ENCODE data around the gene ATP11A.
"Not testable (repeated sequence)": the region's sequence is repeated elsewhere in the genome, so short reads cannot be mapped to it uniquely, and the experiment has no call there.

ATP11A gene

DNA sequence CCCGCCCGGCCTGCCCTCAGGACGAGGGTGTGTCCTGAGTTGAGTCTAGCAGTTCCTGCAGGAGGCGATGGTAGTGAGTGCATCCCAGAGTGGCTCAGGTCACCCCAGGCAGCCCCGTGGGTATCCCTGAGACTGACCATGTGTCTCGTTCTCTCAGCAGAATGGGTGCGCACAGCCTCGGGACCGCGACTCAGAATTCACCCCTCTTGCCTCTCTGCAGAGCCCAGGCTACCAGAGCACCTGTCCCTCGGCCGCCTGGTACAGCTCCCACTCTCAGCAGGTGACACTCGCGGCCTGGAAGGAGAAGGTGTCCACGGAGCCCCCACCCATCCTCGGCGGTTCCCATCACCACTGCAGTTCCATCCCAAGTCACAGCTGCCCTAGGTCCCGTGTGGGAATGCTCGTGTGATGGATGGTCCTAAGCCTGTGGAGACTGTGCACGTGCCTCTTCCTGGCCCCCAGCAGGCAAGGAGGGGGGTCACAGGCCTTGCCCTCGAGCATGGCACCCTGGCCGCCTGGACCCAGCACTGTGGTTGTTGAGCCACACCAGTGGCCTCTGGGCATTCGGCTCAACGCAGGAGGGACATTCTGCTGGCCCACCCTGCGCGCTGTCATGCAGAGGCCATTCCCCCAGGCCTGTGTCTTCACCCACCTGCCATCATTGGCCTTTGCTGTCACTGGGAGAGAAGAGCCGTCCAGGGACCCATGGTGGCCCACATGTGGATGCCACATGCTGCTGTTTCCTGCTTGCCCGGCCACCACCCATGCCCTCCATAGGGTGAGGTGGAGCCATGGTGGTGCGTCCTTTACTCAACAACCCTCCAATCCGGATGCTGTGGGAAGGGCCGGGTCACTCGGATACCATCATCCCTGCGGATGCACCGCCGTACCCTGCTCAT lies 192.1 kb downstream of the ATP11A start:
- no peak for DNase-seq (ENCODE audit: low spot score)

DNA sequence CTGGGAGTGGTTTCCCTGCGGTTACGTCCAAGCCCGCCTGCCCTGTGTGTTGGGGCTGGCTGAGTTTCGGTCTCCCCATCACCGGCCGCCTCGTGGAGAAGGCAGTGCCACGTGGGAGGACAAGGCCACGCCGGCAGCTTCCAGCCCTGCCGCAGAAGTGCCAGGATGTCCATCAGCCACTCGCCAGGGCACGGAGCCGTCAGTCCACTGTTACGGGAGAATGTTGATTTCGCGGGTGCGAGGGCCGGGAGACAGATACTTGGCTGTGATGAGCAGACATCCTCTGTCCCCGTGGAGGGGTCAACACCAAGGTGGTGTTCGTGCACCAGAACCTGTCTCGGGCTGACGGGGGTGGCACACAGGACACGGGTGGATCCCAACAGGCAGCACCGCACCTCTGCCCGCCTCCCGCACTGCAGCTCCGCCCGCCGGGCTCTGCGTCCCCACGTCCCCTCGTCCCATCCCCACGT lies 192.8 kb downstream of the ATP11A start:
- DNase-seq (ENCODE audit: low spot score) = no peak

GRCh38 chr13:112883241-112883945 lies 193.6 kb downstream of the ATP11A start:
- DNase-seq (ENCODE audit: low spot score) = no peak

- DNase-seq (ENCODE audit: low spot score) = not testable (repeated sequence)
Observed at GRCh38 chr13:112884700-112885099, 194.9 kb downstream of the ATP11A start.

DNA sequence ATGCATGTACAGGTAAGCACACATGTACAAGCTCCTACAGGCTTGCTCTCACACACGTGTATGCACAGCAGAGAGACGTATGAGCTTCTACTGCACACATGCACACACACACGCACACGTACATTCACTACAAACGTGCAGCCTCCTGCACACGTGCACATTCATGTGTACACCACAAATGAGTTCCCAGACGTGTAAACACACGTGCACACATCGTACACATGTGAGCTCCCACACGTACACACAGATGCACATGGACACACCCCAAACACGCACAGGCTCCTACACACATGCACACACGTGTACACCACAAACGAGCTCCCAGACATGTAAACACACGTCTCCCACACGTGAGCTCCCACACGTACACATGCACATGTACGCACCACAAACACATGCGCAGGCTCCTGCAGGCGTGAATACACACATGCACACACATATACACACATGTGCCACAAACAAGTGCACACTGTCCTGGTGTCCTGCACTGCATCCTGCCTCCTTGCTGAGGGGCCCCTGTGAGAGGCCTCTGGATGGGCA lies 195.5 kb downstream of the ATP11A start:
- DNase-seq (ENCODE audit: low spot score) = no peak

DNA sequence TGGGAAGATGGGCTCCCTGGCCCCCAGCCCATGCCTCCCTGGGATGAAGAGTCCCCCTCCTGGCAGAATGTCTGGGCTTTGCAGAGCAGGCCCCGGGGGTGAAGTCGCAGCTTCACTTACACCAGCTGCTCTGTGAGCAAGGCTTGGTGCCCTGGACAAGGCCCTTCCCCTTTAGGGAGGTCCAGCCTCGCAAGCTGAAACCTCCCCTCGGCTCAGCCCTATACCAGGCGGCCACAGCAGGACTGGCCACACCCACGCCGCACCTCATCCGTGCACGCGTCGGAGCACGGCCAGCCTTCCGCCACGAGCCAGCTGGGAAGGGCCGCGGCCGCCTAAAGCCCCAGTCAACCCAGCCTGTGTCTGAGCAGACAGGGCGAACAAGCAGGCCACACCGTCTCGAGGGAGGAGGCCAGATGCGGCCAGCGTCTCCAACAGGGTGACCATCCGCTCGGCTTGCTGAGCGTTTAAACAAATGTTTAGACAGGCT lies 196.0 kb downstream of the ATP11A start:
- peak; percentile 94 for DNase-seq (ENCODE audit: low spot score)

DNA sequence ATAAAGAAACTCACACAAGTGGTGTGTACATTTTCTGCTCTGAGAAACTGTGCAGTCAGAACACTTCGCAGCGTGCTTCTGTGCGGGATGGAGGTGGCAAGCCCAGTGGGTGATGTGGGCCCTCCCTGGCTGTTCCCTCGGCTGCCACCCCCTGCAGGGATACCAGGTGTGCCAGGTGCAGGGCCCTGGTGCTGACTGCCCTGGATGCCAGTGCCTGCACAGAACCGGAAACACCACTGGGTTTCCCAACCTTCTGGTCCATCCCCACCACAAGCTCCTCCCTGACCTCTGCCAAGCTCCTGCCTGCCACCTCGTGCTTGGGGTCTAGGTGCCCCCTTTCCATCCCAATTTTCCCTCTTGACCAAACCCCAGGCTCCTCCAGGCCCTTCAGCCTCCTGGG lies 197.3 kb downstream of the ATP11A start:
- no peak for DNase-seq (ENCODE audit: low spot score)

GRCh38 chr13:112887557-112887991 lies 197.7 kb downstream of the ATP11A start:
- no peak for DNase-seq (ENCODE audit: low spot score)

DNA sequence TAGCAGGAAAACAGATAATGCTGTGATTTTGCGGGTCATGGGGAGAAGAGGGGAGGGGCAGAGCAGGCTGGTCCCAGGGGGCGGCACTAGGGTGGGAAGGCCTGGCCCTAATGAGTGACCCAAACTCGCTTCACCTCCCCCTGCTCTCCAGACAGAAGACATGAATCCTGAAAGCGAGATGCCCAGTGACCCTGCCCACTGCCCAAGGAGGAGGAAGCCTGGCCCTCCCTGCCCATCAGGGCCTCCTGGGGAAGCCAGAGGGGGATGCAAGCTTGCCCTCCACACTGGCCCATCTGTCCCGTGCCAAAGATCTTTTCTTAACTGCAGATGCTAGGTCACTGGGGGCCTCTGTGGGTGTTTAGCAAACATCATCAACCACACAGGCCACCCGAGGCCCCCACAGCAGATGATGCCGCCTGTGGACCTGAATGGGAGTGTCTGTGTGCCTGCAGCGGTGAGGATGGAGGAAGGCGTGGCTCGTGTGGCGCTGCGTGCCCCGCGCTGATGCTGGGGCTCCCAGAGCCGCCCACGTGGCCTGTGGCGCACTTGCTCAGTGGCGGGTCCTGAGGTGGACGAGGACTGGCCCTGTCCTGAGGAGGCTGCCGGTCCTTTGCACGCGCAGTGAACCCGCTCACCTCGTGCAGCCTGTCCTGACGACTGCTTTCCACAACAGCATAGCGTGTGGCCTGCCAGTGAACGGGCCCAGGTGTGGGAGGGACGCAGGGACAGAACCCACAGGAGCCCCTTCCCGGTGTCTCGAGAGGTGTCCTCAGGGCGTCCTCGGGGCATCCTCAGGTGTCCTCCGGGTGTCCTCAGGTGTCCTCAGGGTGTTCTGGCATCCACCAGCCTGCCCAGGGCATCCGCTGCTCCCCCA lies 198.6 kb downstream of the ATP11A start:
- no peak for DNase-seq (ENCODE audit: low spot score)

DNA sequence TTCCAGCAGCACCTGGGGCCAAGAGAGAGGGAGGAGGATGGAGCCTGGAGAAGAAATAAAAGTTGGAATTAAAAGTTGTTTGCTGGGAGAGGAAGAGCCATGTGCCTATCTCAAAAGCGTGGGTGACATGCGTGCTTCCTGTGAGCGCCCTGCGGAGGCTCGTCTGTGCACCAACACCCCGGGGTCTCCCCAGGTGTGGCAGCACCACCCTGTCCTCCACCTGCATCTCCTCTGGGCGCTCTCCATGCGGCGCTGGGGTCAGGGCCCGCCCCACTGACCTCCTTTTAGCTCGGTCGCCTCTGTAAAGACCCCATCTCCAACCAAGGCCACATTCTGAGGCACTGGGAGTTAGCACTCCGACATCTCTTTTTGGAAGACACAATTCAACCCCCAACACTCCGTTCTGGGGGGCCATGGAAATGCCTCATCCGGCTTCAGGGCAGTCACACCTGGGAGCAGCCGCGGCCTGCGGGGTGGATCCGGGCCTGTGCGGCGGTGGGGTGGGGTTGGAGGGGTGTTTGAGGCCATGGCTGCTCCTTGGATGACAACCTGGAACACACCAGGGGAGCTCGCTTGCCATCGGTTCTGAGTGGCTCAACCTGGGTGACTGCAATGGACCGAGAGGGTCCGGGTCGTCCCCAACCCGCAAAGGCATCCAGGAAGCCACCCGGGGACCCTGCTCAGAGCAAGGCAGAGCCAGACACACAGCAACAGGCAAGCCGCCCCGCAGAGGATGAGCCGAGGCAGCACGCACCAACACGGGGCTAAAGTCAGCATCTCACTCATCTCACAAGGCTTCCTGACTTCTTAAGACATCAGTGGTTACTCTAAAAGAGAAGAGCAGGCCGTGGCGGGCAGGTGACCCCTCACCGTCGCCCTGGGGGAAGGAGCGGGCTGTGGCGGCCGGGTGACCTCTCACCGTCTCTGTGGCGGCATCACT lies 199.8 kb downstream of the ATP11A start:
- DNase-seq (ENCODE audit: low spot score) = no peak

GRCh38 chr13:112890316-112891145 lies 200.7 kb downstream of the ATP11A start:
- no peak for DNase-seq (ENCODE audit: low spot score)

DNA sequence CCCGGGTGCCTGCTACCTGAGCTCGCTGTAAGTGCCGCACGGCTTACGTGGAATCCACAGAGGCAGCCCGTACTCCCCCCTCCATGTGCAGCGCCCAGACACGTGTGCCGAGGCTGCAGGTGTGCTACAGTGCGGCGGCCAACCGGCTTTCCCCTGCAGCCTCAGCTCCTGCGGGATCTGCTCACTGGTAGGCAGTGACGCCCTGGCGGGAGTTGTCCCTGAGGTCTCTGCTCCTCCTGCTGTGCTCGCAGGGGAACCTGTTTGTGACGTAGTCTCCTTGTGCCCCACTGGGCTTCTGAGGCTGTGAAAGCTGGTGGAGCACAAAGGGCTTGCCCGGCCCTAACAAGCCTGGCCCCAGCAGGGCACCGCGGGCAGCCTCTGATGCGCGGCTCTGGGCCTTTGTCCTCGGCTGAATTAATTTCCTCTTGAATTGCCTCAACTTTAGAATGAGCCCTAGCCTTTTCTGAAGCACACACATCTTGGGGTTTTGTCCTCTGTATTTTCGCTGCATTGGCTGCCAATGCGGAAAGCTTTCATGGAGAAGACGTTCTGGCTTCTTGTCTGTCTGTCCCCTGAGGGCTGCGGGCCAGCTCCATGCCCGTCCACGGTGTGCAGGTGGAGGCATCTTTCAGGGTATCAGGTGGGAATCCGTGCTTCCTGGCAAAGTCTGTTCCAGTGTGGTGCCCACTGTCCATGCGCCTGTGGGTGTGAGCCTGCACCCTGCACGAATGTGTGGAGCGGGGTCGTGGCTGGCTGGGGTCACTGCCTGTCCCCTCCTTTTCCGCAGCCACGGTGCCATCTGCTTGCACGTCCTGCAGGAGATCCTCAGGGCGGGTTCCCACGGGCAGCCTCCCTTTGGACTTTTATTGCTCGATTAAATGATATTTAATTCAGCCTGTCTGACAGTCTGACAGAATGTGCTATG lies 201.9 kb downstream of the ATP11A start:
- no peak for DNase-seq (ENCODE audit: low spot score)

DNA sequence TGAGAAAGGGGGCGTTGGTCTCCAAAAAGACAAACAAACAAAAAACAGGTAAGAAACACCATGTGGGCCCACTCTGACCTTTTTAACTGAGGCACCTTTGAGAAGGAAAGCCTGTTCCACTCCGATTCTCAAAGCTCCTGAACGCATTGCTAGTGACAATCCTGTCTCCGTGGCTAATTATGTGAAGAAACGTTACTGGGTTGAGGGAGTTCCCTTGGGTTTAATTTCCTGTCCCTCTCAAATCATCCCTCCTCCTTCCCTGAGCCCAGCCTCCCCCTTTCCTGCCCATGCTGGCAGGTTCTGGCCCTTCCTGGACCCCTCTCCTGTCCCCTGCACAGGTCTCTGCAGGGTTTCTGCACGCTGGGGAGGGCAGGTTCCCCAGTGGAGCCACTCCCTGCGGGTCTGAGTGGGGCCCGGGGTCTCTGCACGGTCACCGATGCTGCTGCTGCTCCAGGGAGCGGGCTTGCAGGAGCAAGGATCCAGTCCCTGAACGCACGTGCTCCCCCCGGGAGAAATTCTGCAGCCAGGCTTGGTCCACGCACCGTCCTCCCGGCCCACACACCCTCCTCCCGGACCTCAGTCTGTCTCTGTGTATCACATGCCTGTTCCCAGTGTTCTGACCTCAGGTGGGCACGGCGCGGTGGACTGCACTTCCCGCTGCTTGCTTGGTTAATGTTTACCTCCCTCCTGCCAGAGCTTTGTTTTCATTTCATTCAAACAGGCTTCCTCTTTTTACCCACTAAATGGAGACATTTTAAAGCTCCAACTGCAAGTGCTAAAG lies 202.8 kb downstream of the ATP11A start:
- DNase-seq (ENCODE audit: low spot score) = no peak

DNA sequence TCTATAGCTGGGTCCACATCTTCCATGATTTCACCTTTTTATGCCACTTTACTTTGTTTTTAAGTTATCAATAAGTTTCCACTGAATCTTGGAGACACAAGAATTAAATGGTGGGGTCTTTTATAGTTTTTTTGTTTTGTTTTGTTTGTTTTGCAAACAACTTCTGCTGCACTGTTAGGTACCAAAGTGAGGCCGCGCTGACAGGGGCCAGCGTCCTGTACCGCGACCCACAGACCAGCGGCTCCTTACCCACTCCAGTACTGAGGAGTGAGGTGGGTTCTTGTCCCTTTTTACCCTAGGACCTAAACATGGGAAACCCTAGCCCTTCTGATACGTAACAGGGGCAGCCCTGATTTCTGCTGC lies 203.3 kb downstream of the ATP11A start:
- no peak for DNase-seq (ENCODE audit: low spot score)

DNA sequence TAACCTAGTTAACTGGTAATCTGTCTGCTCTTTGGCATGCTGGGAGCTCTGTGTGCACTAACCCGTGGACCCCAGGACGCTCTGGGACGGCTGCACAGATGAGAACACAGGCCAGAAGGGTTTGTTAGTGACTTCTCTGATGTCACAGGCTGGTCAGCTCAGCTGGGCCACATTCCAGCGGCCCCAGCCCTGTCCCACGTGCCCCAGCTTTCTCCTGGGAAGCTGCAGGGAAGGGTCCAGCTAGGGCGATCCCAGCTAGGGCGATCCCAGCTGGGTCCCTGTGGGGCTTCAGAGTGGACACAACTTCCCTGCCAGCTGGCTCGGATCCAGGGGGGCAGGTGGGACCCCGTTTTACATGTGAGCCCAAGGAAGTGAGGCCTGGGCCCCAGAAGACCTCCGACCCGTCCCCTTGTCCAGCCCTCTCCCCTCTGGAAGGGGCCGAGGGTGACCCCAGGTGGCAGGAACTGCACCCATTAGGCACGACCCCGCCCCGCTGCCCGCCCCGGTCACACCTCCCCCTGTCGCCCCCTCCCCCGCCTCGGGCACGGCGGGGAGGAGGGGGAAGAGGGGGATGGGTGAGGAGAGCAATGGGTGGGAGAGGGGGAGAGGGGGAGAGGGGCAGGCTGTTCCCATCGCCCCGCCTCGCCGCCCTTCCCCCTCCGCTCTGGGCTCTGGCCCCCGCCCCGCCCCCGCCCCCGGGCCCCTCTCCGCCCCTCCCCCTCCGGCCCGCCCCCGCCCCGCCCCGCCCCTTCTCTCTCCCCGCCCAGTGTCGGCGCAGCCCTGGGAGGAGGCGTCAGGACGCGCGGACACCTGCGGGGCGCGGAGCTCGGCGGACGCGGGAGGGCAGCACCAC lies 204.0 kb downstream of the ATP11A start:
- DNase-seq (ENCODE audit: low spot score) = no peak

DNA sequence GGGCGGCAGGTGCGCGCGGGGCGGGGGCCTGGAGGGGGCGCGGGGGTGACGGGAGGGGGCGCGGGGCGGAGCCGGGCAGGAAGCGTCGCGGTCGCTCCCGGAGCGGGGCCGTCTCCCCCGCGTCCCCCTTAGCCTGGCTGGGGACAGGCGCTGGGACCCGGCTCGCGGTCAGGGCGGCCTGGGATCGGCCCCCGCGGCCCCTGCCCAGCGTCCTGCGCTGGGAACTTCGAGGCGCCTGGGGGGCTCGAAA lies 204.5 kb downstream of the ATP11A start:
- DNase-seq (ENCODE audit: low spot score) = no peak

All from AG08395 (cell line).